Stomach (tissue), 9 donors: ENCODE measurements around the gene PLSCR3. TPM values are rescaled to one million over a fixed set of nuclear protein-coding genes. Genes with fewer than 3 reads are reported as not detected.

Experiments
- DNase-seq, 2 donors: peaks; one replicate each; pipeline versions ENCODE4 v3.0.0 to v3.0.0-alpha.2; 2013 to 2019
- H3K27ac ChIP-seq, 5 donors: fragments of 200-600 bp in 4 of 5; sonication (generic) in 4 of 5; one replicate each; pipeline ENCODE4 v1.5.1; 2013 to 2019; ENCODE audit warnings: mild to moderate bottlenecking in 1 of 5, moderate library complexity in 1 of 5
- H3K27me3 ChIP-seq, 3 donors: fragments of 200-600 bp; sonication (generic); one replicate each; pipeline ENCODE4 v1.5.1; 2017 to 2019; ENCODE audit warnings: mixed run types in 1 of 3
- H3K36me3 ChIP-seq, 4 donors: fragments of 200-600 bp; sonication (generic); 1 replicate in 3 of 4; 2 replicates in 1 of 4; pipeline ENCODE4 v1.5.1; 2016 to 2019
- H3K4me1 ChIP-seq, 4 donors: fragments of 200-600 bp; sonication (generic); one replicate each; pipeline ENCODE4 v1.5.1; 2016 to 2019
- H3K4me3 ChIP-seq, 4 donors: fragments of 200-600 bp; sonication (generic) in 3 of 4; one replicate each; pipeline ENCODE4 v1.5.1; 2016 to 2019; ENCODE audit warnings: mild to moderate bottlenecking in 1 of 4
- H3K9me3 ChIP-seq, 4 donors: fragments of 200-600 bp; sonication (generic); one replicate each; pipeline ENCODE4 v1.5.1; 2016 to 2019
- CTCF ChIP-seq, 7 experiments: fragments of 450-650 bp in 4 of 7; fragments of 200-600 bp in 3 of 7; sonication (generic) in 3 of 7; IDR thresholded peaks; one replicate each; pipeline ENCODE4 v1.5.1; 2016 to 2019; ENCODE audit warnings: antibody characterized with exemption in 7 of 7, control low read depth in 2 of 7, mild to moderate bottlenecking in 1 of 7
- EP300 ChIP-seq: sonication (generic); formaldehyde crosslinking; IDR thresholded peaks from one replicate; pipeline ENCODE4 v1.6.1; 2017; ENCODE audit warnings: antibody characterized with exemption
- POLR2A ChIP-seq, 4 donors: fragments of 450-650 bp; IDR thresholded peaks; one replicate each; pipeline ENCODE4 v1.6.1; 2016; ENCODE audit warnings: antibody characterized with exemption in 4 of 4, control low read depth in 2 of 4, mild to moderate bottlenecking in 1 of 4, moderate library complexity in 1 of 4
- POLR2AphosphoS5 ChIP-seq, 3 donors: sonication (generic); formaldehyde crosslinking; IDR thresholded peaks; one replicate each; pipeline ENCODE4 v1.6.1; 2016; ENCODE audit warnings: antibody characterized with exemption in 3 of 3
- WGBS, 5 donors: extraction: QIAGEN DNeasy Blood & Tissue Kit in 3 of 5; methylation state at CpG; one replicate each; pipeline versions ENCODE4 v1.1.5 to v1.1.7; 2013 to 2018; 5-methylcytosine and 5-hydroxymethylcytosine counted together
- intact Hi-C: fragments of 100-400 bp; cut with DNase I; formaldehyde crosslinking; loops from one replicate; pipeline ENCODE4 v1.15.1; 2023; ENCODE audit warnings: low total_unique reads
- polyA plus RNA-seq, 3 donors: library from polyadenylated mRNA; stranded (reverse); fragments of 200-250 nt; gene quantifications; one replicate each; pipeline ENCODE4 v1.2.3, GENCODE V29; 2013
- total RNA-seq, 5 donors: library from RNA; depleted of rRNA; stranded (reverse); fragments of >200 nt; gene quantifications; one replicate each; pipeline versions ENCODE4 v1.1.0 to v1.2.3, GENCODE V29; 2014 to 2016
- donor health status: healthy with polysubstance abuse.
- donor health status: Bipolar disorder and iron deficiency.
- donor health status: healthy.

PLSCR3 gene
- total and polyA plus RNA-seq, 8 donors, result 7.9 to 101 (median 24.4) TPM; not detected in 1

- Histone ChIP-seq H3K9me3 (no peaks in the 10 kb centered on the region), H3K36me3 (peaks cover 0 to 1% (median 0%) of the 10 kb centered on the region in 4 donors), H3K4me1 (peaks cover 38 to 76% (median 67%) of the 10 kb centered on the region in 4 donors), H3K27ac (peak overlapping the region in 4 of 5 donors; percentile 95 to 99 (median 98)), H3K27me3 (no peaks in the 10 kb centered on the region), H3K4me3 (peak overlapping the region; percentile 60 to 84 (median 71))
- 86 to 91% (median 89%) methylated on average over 25 to 37 of the region's 37 CpGs for WGBS, 5 donors
- no peak for DNase-seq
- no peak for TF ChIP-seq POLR2AphosphoS5 (IDR thresholded peaks at IDR 0.05)
- no peak for TF ChIP-seq POLR2A (IDR thresholded peaks at IDR 0.05)
- TF ChIP-seq EP300, result no peak
- no peak for TF ChIP-seq CTCF (IDR thresholded peaks at IDR 0.05)
- intact Hi-C loops, result no loop called here
These were observed 41.3 kb downstream of the PLSCR3 start for GRCh38 chr17:7352910-7353635.

- DNase-seq, result no peak
- peaks cover 38 to 79% (median 68%) of the 10 kb centered on the region in 4 donors for H3K4me1 ChIP-seq
- WGBS, 5 donors, result 19 to 28% (median 26%) methylated on average over 9 to 10 of the region's 10 CpGs
- H3K27ac ChIP-seq, result peak overlapping the region; percentile 95 to 99 (median 99)
- peaks cover 0 to 7% (median 0%) of the 10 kb centered on the region in 4 donors for H3K36me3 ChIP-seq
- intact Hi-C loops, result no loop called here
- TF ChIP-seq EP300 (no peak), POLR2A (IDR thresholded peaks at IDR 0.05) (no peak), POLR2AphosphoS5 (IDR thresholded peaks at IDR 0.05) (no peak), CTCF (IDR thresholded peaks at IDR 0.05) (peak in 2 of 7 experiments; percentile 36 to 42)
- H3K27me3 ChIP-seq, result no peaks in the 10 kb centered on the region
- H3K9me3 ChIP-seq, result no peaks in the 10 kb centered on the region
- peak overlapping the region; percentile 60 to 84 (median 71) for H3K4me3 ChIP-seq
These were observed 41.8 kb downstream of the PLSCR3 start for GRCh38 chr17:7352503-7352889.

- peak; percentile 95 to 97 for DNase-seq
- peak within 1 kb of the TSS; percentile 60 to 84 (median 71) for H3K4me3 ChIP-seq
- intact Hi-C loops, result no loop called here
- H3K36me3 ChIP-seq, result peaks cover 0 to 13% (median 0%) of the 10 kb centered on the region in 4 donors
- H3K4me1 ChIP-seq, result peaks cover 38 to 79% (median 68%) of the 10 kb centered on the region in 4 donors
- 0 to 3% (median 1%) methylated on average over 29 to 91 of the region's 91 CpGs for WGBS, 5 donors
- peak within 1 kb of the TSS; percentile 95 to 99 (median 99) for H3K27ac ChIP-seq
- TF ChIP-seq EP300 (no peak), CTCF (IDR thresholded peaks at IDR 0.05) (peak in 2 of 7 experiments; percentile 31 to 41), POLR2AphosphoS5 (IDR thresholded peaks at IDR 0.05) (peak; percentile 17 to 95 (median 87))
- H3K9me3 ChIP-seq, result no peaks in the 10 kb centered on the region
- no peaks in the 10 kb centered on the region for H3K27me3 ChIP-seq
These were observed 42.4 kb downstream of the PLSCR3 start, which contains the start of gene KCTD11 for GRCh38 chr17:7351665-7352502. TSS of gene KCTD11 (plus strand) at chr17:7352162.
